HepG2 (cell line): Measurements from ENCODE around the gene ATG2A. TPM values are rescaled to one million over a fixed set of nuclear protein-coding genes. Genes with fewer than 3 reads are reported as not detected.
A peak's percentile ranks its signal among the peaks of the same experiment; 100 is the strongest.

Experiments used
- BCL6 ChIP-seq: IDR thresholded peaks from 2 replicates; pipeline ENCODE4 v1.6.1; 2016; ENCODE audit warnings: missing genetic modification reagents, missing compliant biosample characterization
- HMG20A ChIP-seq: IDR thresholded peaks from 2 replicates; pipeline ENCODE4 v1.6.1; 2016; ENCODE audit warnings: borderline replicate concordance
- KDM2A ChIP-seq: sonication (generic); formaldehyde crosslinking; IDR thresholded peaks from 2 replicates; pipeline ENCODE4 v1.4.0; 2020; ENCODE audit warnings: low read depth, missing genetic modification reagents, borderline replicate concordance
- NONO ChIP-seq, 2 experiments: fragments of 450-650 bp in 1 of 2; sonication (generic) in 1 of 2; formaldehyde crosslinking in 1 of 2; IDR thresholded peaks in 1 of 2; conservative IDR thresholded peaks in 1 of 2; 2 replicates each; pipeline versions ENCODE4 v1.6.1 to v1.8.0; 2017 to 2022; ENCODE audit warnings: mild to moderate bottlenecking in 1 of 2, missing genetic modification reagents in 1 of 2, moderate library complexity in 1 of 2
- SAP130 ChIP-seq: IDR thresholded peaks from 2 replicates; pipeline ENCODE4 v1.6.1; 2016; ENCODE audit warnings: low read depth
- ZNF367 ChIP-seq: sonication (generic); formaldehyde crosslinking; IDR thresholded peaks from 2 replicates; pipeline ENCODE4 v1.4.0; 2020; ENCODE audit warnings: missing genetic modification reagents, borderline replicate concordance
- ZNF484 ChIP-seq: sonication (generic); formaldehyde crosslinking; IDR thresholded peaks from 2 replicates; pipeline ENCODE4 v1.5.1; 2020; ENCODE audit warnings: mild to moderate bottlenecking, low read depth, missing genetic modification reagents, borderline replicate concordance
- ZNF567 ChIP-seq: sonication (generic); formaldehyde crosslinking; IDR thresholded peaks from 2 replicates; pipeline ENCODE4 v1.8.1; 2023; ENCODE audit warnings: mild to moderate bottlenecking, missing genetic modification reagents, borderline replicate concordance
- ZNF724P ChIP-seq: sonication (generic); formaldehyde crosslinking; IDR thresholded peaks from 2 replicates; pipeline ENCODE4 v1.8.0; 2022; ENCODE audit warnings: missing genetic modification reagents, borderline replicate concordance
- polyA plus RNA-seq, 8 experiments: library from polyadenylated mRNA; depleted of rRNA in 3 of 8; stranded (reverse) in 7 of 8; unstranded in 1 of 8; fragments of >200 nt; fragmentation: Illumina TruSeq in 4 of 8; extraction: Trizol in 4 of 8; gene quantifications; 2 replicates each; pipeline versions ENCODE4 v1.2.1 to v1.2.3, GENCODE V29; 2011 to 2016; ENCODE audit warnings: low read depth in 4 of 8, missing spikeins in 1 of 8, mixed read lengths in 1 of 8; ENCODE audit not compliant: insufficient read depth in 1 of 8
- total RNA-seq, 5 experiments: library from RNA; depleted of rRNA; stranded (reverse); fragments of >200 nt; fragmentation: Illumina TruSeq; extraction: Trizol; gene quantifications; 2 replicates each; pipeline ENCODE4 v1.2.3, GENCODE V29; 2016; ENCODE audit warnings: low read depth in 1 of 5
- TF ChIP-seq, protein P1 (sequence below): sonication (generic); formaldehyde crosslinking; IDR thresholded peaks from 2 replicates; pipeline ENCODE4 v1.4.0; 2020; ENCODE audit warnings: missing genetic modification reagents
- TF ChIP-seq, protein P2 (sequence below): sonication (generic); formaldehyde crosslinking; IDR thresholded peaks from 2 replicates; pipeline ENCODE4 v1.5.0; 2020; ENCODE audit warnings: mild to moderate bottlenecking, low read depth, missing genetic modification reagents, borderline replicate concordance
- TF ChIP-seq, protein P3 (sequence below): IDR thresholded peaks from 2 replicates; pipeline ENCODE4 v1.6.1; 2016; ENCODE audit warnings: low read depth, borderline replicate concordance
- TF ChIP-seq, protein P4 (sequence below): sonication (generic); formaldehyde crosslinking; conservative IDR thresholded peaks from 2 replicates; pipeline ENCODE4 v1.4.0; 2020; ENCODE audit warnings: mild to moderate bottlenecking, missing genetic modification reagents, moderate library complexity
- TF ChIP-seq, protein P5 (sequence below): sonication (generic); formaldehyde crosslinking; IDR thresholded peaks from 2 replicates; pipeline ENCODE4 v1.9.0; 2022; ENCODE audit warnings: low read depth, missing genetic modification reagents
- TF ChIP-seq, protein P6 (sequence below): IDR thresholded peaks from 2 replicates; pipeline ENCODE4 v1.6.1; 2016; ENCODE audit warnings: low read depth, control low read depth
- TF ChIP-seq, protein P7 (sequence below): IDR thresholded peaks from 2 replicates; pipeline ENCODE4 v1.6.1; 2016; ENCODE audit warnings: missing compliant biosample characterization, missing genetic modification reagents, borderline replicate concordance

Gene ATG2A
- total and polyA plus RNA-seq, 2 of the 13 experiments (the other 11 are each of a cell fraction or from before 2014, with no cell fraction given): 6.7 to 8.0 TPM

DNA sequence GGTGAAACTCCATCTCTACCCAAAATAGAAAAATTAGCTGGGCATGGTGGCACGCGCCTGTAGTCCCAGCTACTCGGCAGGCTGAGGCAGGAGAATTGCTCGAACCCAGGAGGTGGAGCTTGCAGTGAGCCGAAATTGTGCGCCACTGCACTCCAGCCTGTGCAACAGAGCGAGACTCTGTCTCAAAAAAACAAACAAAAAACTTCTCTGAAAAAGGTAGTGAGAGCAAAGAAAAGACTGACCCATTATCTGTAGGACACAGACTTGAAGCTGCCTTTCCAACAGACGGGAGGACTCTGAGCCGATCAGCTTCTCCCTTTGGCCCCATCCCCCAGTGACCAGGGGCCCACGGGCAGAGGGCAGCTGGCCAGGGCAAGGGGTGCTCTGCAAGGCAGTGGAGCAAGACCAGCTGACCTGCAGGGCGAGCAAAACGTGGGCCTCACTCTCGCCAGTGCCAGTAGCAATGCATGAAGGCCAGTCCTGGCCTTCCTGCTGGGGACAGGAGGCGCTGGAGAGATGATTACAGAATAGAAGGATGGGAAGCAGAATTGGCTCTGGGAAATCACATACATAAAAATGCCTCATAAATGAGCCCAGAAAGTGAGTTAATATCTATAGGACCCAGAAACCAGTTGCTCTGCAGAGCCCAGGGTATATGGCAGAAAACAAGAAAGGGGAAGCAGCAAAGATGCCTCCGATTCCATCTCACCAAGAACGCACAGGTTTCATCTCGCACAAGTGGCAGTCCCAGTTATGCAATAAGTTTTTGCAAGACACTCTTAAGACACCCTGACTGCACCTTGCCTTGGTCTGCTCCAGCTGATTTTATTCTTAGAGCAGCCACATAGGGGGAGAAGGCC is 41.4 kb downstream of the ATG2A start (continued):
- TF ChIP-seq, protein P1, sequence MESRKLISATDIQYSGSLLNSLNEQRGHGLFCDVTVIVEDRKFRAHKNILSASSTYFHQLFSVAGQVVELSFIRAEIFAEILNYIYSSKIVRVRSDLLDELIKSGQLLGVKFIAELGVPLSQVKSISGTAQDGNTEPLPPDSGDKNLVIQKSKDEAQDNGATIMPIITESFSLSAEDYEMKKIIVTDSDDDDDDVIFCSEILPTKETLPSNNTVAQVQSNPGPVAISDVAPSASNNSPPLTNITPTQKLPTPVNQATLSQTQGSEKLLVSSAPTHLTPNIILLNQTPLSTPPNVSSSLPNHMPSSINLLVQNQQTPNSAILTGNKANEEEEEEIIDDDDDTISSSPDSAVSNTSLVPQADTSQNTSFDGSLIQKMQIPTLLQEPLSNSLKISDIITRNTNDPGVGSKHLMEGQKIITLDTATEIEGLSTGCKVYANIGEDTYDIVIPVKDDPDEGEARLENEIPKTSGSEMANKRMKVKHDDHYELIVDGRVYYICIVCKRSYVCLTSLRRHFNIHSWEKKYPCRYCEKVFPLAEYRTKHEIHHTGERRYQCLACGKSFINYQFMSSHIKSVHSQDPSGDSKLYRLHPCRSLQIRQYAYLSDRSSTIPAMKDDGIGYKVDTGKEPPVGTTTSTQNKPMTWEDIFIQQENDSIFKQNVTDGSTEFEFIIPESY (CRISPR knock-in tag): 0 out of 2 replicates have a peak, but pooled peaks have one; percentile 25
- TF ChIP-seq, protein P2, sequence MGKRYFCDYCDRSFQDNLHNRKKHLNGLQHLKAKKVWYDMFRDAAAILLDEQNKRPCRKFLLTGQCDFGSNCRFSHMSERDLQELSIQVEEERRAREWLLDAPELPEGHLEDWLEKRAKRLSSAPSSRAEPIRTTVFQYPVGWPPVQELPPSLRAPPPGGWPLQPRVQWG (CRISPR knock-in tag): no peak
- TF ChIP-seq, protein P3, sequence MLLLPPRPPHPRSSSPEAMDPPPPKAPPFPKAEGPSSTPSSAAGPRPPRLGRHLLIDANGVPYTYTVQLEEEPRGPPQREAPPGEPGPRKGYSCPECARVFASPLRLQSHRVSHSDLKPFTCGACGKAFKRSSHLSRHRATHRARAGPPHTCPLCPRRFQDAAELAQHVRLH (CRISPR knock-in tag): no peak
- TF ChIP-seq HMG20A (CRISPR knock-in tag): no peak
- no peak for TF ChIP-seq ZNF484 (CRISPR knock-in tag)
- TF ChIP-seq, protein P4, sequence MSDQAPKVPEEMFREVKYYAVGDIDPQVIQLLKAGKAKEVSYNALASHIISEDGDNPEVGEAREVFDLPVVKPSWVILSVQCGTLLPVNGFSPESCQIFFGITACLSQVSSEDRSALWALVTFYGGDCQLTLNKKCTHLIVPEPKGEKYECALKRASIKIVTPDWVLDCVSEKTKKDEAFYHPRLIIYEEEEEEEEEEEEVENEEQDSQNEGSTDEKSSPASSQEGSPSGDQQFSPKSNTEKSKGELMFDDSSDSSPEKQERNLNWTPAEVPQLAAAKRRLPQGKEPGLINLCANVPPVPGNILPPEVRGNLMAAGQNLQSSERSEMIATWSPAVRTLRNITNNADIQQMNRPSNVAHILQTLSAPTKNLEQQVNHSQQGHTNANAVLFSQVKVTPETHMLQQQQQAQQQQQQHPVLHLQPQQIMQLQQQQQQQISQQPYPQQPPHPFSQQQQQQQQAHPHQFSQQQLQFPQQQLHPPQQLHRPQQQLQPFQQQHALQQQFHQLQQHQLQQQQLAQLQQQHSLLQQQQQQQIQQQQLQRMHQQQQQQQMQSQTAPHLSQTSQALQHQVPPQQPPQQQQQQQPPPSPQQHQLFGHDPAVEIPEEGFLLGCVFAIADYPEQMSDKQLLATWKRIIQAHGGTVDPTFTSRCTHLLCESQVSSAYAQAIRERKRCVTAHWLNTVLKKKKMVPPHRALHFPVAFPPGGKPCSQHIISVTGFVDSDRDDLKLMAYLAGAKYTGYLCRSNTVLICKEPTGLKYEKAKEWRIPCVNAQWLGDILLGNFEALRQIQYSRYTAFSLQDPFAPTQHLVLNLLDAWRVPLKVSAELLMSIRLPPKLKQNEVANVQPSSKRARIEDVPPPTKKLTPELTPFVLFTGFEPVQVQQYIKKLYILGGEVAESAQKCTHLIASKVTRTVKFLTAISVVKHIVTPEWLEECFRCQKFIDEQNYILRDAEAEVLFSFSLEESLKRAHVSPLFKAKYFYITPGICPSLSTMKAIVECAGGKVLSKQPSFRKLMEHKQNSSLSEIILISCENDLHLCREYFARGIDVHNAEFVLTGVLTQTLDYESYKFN (CRISPR knock-in tag): peak; percentile 58
- TF ChIP-seq, protein P5, sequence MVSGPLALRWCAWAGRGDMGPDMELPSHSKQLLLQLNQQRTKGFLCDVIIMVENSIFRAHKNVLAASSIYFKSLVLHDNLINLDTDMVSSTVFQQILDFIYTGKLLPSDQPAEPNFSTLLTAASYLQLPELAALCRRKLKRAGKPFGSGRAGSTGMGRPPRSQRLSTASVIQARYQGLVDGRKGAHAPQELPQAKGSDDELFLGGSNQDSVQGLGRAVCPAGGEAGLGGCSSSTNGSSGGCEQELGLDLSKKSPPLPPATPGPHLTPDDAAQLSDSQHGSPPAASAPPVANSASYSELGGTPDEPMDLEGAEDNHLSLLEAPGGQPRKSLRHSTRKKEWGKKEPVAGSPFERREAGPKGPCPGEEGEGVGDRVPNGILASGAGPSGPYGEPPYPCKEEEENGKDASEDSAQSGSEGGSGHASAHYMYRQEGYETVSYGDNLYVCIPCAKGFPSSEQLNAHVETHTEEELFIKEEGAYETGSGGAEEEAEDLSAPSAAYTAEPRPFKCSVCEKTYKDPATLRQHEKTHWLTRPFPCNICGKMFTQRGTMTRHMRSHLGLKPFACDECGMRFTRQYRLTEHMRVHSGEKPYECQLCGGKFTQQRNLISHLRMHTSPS (CRISPR knock-in tag): peak; percentile 59; the same call in 1 of the 2 replicates
- peak; percentile 40; the same call in 1 of the 2 replicates for TF ChIP-seq SAP130 (CRISPR knock-in tag)
- TF ChIP-seq ZNF367 (CRISPR knock-in tag): no peak
- 0 out of 2 replicates have a peak, but pooled peaks have one; percentile 17 for TF ChIP-seq KDM2A (CRISPR knock-in tag)
- no peak for TF ChIP-seq ZNF567
- TF ChIP-seq BCL6 (CRISPR knock-in tag): peak; percentile 13; the same call in 1 of the 2 replicates
- TF ChIP-seq, protein P6, sequence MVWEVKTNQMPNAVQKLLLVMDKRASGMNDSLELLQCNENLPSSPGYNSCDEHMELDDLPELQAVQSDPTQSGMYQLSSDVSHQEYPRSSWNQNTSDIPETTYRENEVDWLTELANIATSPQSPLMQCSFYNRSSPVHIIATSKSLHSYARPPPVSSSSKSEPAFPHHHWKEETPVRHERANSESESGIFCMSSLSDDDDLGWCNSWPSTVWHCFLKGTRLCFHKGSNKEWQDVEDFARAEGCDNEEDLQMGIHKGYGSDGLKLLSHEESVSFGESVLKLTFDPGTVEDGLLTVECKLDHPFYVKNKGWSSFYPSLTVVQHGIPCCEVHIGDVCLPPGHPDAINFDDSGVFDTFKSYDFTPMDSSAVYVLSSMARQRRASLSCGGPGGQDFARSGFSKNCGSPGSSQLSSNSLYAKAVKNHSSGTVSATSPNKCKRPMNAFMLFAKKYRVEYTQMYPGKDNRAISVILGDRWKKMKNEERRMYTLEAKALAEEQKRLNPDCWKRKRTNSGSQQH (CRISPR knock-in tag): no peak
- TF ChIP-seq ZNF724P (CRISPR knock-in tag): 0 out of 2 replicates have a peak, but pooled peaks have one; percentile 4
- TF ChIP-seq, protein P7, sequence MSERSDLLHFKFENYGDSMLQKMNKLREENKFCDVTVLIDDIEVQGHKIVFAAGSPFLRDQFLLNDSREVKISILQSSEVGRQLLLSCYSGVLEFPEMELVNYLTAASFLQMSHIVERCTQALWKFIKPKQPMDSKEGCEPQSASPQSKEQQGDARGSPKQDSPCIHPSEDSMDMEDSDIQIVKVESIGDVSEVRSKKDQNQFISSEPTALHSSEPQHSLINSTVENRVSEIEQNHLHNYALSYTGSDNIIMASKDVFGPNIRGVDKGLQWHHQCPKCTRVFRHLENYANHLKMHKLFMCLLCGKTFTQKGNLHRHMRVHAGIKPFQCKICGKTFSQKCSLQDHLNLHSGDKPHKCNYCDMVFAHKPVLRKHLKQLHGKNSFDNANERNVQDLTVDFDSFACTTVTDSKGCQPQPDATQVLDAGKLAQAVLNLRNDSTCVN (CRISPR knock-in tag): no peak
- TF ChIP-seq NONO (IDR thresholded peaks at IDR 0.05): no peak
- TF ChIP-seq NONO (CRISPR knock-in tag; conservative IDR thresholded peaks at IDR 0.05): no peak
